ENCODE data around the gene SAP130.

SAP130 gene

GRCh38 chr2:128037649-128038048, 9.8 kb upstream of the SAP130 start:
- H2AFZ ChIP-seq (ENCODE audit: low read length), result no peak overlapping the region
- H3K79me2 ChIP-seq (ENCODE audit: insufficient read depth, low read length), result no peaks in the 10 kb centered on the region
- H3F3A ChIP-seq (ENCODE audit: low read depth), result no peaks in the 10 kb centered on the region
- no peaks in the 10 kb centered on the region for H3K9me2 ChIP-seq (replicated peaks; ENCODE audit: low read depth, low read length)
- H3K27me3 ChIP-seq (ENCODE audit: insufficient read depth, low read length, poor library complexity, severe bottlenecking), result peaks cover 6% of the 10 kb centered on the region
- no peak overlapping the region for H3K9ac ChIP-seq (ENCODE audit: low read depth, low read length, poor library complexity, severe bottlenecking)
- H3K4me3 ChIP-seq (ENCODE audit: low read length, poor library complexity, severe bottlenecking), result no peak overlapping the region
- TF ChIP-seq, protein P1, sequence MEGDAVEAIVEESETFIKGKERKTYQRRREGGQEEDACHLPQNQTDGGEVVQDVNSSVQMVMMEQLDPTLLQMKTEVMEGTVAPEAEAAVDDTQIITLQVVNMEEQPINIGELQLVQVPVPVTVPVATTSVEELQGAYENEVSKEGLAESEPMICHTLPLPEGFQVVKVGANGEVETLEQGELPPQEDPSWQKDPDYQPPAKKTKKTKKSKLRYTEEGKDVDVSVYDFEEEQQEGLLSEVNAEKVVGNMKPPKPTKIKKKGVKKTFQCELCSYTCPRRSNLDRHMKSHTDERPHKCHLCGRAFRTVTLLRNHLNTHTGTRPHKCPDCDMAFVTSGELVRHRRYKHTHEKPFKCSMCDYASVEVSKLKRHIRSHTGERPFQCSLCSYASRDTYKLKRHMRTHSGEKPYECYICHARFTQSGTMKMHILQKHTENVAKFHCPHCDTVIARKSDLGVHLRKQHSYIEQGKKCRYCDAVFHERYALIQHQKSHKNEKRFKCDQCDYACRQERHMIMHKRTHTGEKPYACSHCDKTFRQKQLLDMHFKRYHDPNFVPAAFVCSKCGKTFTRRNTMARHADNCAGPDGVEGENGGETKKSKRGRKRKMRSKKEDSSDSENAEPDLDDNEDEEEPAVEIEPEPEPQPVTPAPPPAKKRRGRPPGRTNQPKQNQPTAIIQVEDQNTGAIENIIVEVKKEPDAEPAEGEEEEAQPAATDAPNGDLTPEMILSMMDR (conservative IDR thresholded peaks at IDR 0.05; ENCODE audit: low read length), result peak; percentile 56
- no peak for TF ChIP-seq EZH2phosphoT487 (IDR thresholded peaks at IDR 0.05; ENCODE audit: borderline replicate concordance)
- H3K9me3 ChIP-seq (ENCODE audit: insufficient read depth, low read depth, low read length), result peaks cover 17% of the 10 kb centered on the region; the same call in 1 of the 2 replicates
- H4K20me1 ChIP-seq (ENCODE audit: insufficient read depth, low read length, poor library complexity, severe bottlenecking), result no peaks in the 10 kb centered on the region
- no peaks in the 10 kb centered on the region for H3K4me1 ChIP-seq (ENCODE audit: insufficient read depth, low read length, poor library complexity, severe bottlenecking)
- H3K36me3 ChIP-seq (ENCODE audit: insufficient read depth, low read length), result no peaks in the 10 kb centered on the region
- H3K4me2 ChIP-seq (ENCODE audit: low read depth, low read length, poor library complexity, severe bottlenecking), result no peak overlapping the region

DNA sequence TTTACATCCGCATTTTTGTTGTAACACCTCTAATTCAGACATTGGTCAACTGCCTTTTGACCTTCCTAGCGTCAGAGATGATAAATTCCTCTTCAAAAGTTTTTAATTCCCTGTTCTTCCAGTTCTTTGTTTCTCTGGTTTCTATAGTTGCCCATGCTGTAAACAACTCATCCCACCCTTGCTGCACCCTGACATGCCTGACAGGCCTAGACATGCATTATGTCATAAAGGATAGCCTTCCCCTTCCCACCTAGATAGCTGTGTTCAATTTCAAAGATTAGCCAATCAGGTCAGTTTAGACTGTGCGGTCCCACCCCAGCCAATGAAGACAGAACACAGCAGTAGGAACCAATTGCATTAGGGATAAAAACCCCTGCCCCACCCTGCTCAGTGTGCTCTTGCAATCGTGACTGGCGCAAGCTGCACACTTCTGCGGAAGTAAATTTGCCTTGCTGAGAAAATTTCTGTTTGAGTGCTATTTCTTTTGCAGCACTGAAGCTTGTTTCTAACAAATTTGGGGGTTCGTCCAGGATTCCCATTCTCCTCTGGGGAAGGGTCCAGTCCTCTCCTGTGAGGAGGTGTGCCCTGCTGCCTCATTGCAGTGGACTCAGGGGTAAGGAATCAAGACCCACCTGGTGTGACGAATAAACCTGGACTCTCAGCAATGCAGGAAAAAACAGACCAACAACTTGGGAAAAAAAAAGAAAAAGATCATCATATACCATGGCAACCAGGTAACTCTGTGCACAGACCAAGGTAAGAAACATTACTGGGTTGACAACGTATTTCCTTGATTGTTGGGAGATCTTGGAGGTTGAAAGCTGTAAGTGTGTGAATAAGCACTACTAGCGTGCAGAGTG, 9.1 kb upstream of the SAP130 start:
- no peaks in the 10 kb centered on the region for H3K36me3 ChIP-seq (ENCODE audit: insufficient read depth, low read length)
- H3K4me2 ChIP-seq (ENCODE audit: low read depth, low read length, poor library complexity, severe bottlenecking), result no peak overlapping the region
- H2AFZ ChIP-seq (ENCODE audit: low read length), result no peak overlapping the region
- H3K4me1 ChIP-seq (ENCODE audit: insufficient read depth, low read length, poor library complexity, severe bottlenecking), result no peaks in the 10 kb centered on the region
- peaks cover 6% of the 10 kb centered on the region for H3K27me3 ChIP-seq (ENCODE audit: insufficient read depth, low read length, poor library complexity, severe bottlenecking)
- no peak overlapping the region for H3K4me3 ChIP-seq (ENCODE audit: low read length, poor library complexity, severe bottlenecking)
- H3K9me3 ChIP-seq (ENCODE audit: insufficient read depth, low read depth, low read length), result peaks cover 24% of the 10 kb centered on the region; the same call in 1 of the 2 replicates
- TF ChIP-seq EZH2phosphoT487 (IDR thresholded peaks at IDR 0.05; ENCODE audit: borderline replicate concordance), result no peak
- TF ChIP-seq, protein P1 (conservative IDR thresholded peaks at IDR 0.05; ENCODE audit: low read length), result no peak
- H3K79me2 ChIP-seq (ENCODE audit: insufficient read depth, low read length), result no peaks in the 10 kb centered on the region
- H4K20me1 ChIP-seq (ENCODE audit: insufficient read depth, low read length, poor library complexity, severe bottlenecking), result no peaks in the 10 kb centered on the region
- H3F3A ChIP-seq (ENCODE audit: low read depth), result no peaks in the 10 kb centered on the region
- no peaks in the 10 kb centered on the region for H3K9me2 ChIP-seq (replicated peaks; ENCODE audit: low read depth, low read length)
- H3K9ac ChIP-seq (ENCODE audit: low read depth, low read length, poor library complexity, severe bottlenecking), result no peak overlapping the region

DNA sequence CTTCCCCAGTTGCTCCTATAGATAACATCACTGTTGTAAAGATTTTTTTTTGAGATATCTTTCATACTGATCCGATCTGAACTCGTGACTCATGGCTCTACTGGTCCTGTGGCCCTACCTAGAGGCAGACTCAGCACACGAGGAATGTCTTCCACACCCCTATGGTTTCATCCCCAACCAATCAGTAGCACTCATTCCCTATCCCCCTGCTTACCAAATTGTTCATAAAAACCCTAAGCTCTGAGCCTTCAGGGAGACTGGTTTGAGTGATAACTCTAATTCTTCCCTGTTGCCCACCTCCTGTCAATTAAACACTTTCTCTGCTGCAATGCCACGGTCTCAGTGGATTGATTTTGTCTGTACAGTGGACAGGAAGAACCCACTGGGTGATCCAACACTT, 4.2 kb upstream of the SAP130 start:
- Histone ChIP-seq H4K20me1 (ENCODE audit: insufficient read depth, low read length, poor library complexity, severe bottlenecking) (no peaks in the 10 kb centered on the region), H3K9me2 (replicated peaks; ENCODE audit: low read depth, low read length) (no peaks in the 10 kb centered on the region), H3K9me3 (ENCODE audit: insufficient read depth, low read depth, low read length) (peaks cover 21% of the 10 kb centered on the region; the same call in 1 of the 2 replicates), H3K79me2 (ENCODE audit: insufficient read depth, low read length) (no peaks in the 10 kb centered on the region), H3K27me3 (ENCODE audit: insufficient read depth, low read length, poor library complexity, severe bottlenecking) (peaks cover 4% of the 10 kb centered on the region), H3K4me3 (ENCODE audit: low read length, poor library complexity, severe bottlenecking) (no peak overlapping the region), H3F3A (ENCODE audit: low read depth) (no peaks in the 10 kb centered on the region), H3K9ac (ENCODE audit: low read depth, low read length, poor library complexity, severe bottlenecking) (no peak overlapping the region), H2AFZ (ENCODE audit: low read length) (no peak overlapping the region), H3K4me2 (ENCODE audit: low read depth, low read length, poor library complexity, severe bottlenecking) (no peak overlapping the region), H3K36me3 (ENCODE audit: insufficient read depth, low read length) (no peaks in the 10 kb centered on the region), H3K4me1 (ENCODE audit: insufficient read depth, low read length, poor library complexity, severe bottlenecking) (peaks cover 8% of the 10 kb centered on the region)
- no peak for TF ChIP-seq EZH2phosphoT487 (IDR thresholded peaks at IDR 0.05; ENCODE audit: borderline replicate concordance)
- TF ChIP-seq, protein P1 (conservative IDR thresholded peaks at IDR 0.05; ENCODE audit: low read length), result no peak
